Fibroblast of pulmonary artery (primary cell): ENCODE data around the gene TRIM34.
A peak's percentile ranks its signal among the peaks of the same experiment; 100 is the strongest.
"Not testable (repeated sequence)": the region's sequence is repeated elsewhere in the genome, so short reads cannot be mapped to it uniquely, and the experiment has no call there.

ENCODE experiments used
- DNase-seq: peaks from one replicate; pipeline ENCODE4 v3.0.0-alpha.2; 2010; ENCODE audit warnings: low read depth
- H3K4me3 ChIP-seq: replicated peaks from 2 replicates; pipeline ENCODE4 v1.5.1; 2011; ENCODE audit warnings: low read depth, mild to moderate bottlenecking, control low read depth, low read length, moderate library complexity
- CTCF ChIP-seq: IDR thresholded peaks from 2 replicates; pipeline ENCODE4 v1.5.1; 2011; ENCODE audit warnings: mild to moderate bottlenecking, control low read depth, low read length, inconsistent platforms; ENCODE audit errors: missing control alignments

The TRIM34 gene

DNA sequence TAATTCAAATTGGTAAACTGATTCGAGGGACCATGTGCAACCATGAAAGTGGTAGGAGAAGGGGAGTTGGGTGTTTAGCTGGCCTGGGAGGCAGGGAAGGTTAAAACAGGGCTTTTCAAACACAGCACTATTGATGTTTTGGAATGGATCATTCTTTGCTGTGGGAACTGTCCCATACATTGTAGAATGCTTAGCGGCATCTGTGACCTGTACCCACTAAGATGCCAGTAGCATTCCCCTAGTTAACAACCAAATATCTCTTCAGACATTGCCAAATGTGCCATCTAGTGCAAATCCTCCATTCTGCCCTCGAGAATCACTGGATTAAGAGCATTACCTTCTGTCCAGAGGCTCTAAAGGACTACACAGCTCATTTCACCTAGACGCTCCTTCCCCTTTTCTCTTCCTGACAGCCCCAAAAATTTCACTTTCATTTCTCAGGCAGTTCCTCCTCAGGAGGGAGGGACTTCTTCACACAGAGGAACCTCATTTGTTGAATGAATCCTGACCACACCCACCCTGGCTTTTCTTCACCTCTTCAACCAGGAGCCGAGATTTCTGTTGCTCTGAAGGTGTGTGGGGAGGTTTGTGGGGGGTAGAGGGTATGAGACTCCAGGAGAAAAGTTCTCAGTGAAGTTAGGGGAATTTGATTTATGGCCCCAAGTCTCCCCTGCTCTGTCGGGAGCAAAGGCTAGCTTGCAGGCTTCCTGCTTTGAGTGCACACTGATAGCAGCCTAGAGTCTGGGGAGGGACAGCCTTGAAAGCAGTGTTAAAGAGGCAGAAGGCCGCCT lies at the start of gene TRIM34:
TSS of gene TRIM34 (plus strand) at position 513 of the 791 bp plus-strand sequence. CDS start 7,331 bp downstream, outside the sequence.
- TF ChIP-seq CTCF, result no peak
- DNase-seq, result peak; percentile 69
- H3K4me3 ChIP-seq, result peak within 1 kb of the TSS; percentile 68

GRCh38 chr11:5575152-5575551 lies 49.6 kb upstream of the TRIM34 start:
- H3K4me3 ChIP-seq, result no peak overlapping the region
- DNase-seq, result no peak
- no peak for TF ChIP-seq CTCF

DNA sequence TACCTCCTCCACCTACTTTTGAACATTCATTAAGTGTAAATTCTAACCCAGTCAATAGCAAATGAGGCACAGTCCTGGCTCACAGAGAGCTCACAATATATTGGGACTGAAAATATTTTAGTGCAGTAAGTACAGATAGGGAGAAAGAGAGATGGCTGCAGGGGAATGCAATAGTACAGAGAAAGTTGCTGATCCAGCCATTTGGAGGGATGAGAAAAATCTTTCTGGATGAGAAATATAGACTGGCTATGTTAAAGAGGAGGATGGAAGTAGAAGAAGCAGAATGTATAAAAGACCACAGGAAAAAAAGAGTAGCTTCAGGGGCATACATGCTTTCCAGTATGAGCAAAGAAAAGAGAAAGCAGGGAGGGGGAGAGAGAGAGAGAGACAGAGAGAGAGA lies 47.7 kb upstream of the TRIM34 start:
- no peak for DNase-seq
- no peak overlapping the region for H3K4me3 ChIP-seq
- no peak for TF ChIP-seq CTCF

DNA sequence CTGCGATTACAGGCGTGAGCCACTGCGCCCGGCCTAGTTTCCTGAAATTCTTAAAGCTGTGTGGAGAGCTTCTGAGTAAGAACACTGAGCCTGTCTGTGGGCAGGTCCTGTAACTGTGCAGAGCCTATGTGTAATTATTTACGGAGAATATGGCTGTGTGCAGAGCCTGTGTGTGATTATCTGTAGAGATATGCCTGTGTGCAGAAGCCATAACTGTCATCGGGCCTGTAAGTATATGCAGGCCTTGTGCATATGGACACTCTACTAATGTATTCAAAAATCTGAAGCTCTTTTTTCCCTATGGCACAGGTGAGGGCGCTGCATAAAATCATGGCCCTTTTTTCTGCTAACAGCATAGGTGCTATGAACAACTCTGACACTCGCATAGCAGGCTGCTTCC lies 44.2 kb upstream of the TRIM34 start, which contains the start of gene OR52B6:
TSS of gene OR52B6 (plus strand) at position 301 of the 400 bp plus-strand sequence. CDS start at position 301, 0 bp downstream.
- no peak within 1 kb of the TSS for H3K4me3 ChIP-seq
- no peak for TF ChIP-seq CTCF
- no peak for DNase-seq

GRCh38 chr11:5581014-5581413 lies 43.8 kb upstream of the TRIM34 start:
- DNase-seq, result no peak
- no peak for TF ChIP-seq CTCF
- no peak overlapping the region for H3K4me3 ChIP-seq

- not testable (repeated sequence) for H3K4me3 ChIP-seq, DNase-seq
These were observed 40.3 kb upstream of the TRIM34 start for GRCh38 chr11:5584458-5584857.

GRCh38 chr11:5589906-5590305 lies 34.9 kb upstream of the TRIM34 start:
- DNase-seq, H3K4me3 ChIP-seq: not testable (repeated sequence)

GRCh38 chr11:5591613-5592012 lies 33.2 kb upstream of the TRIM34 start:
- no peak overlapping the region for H3K4me3 ChIP-seq
- no peak for TF ChIP-seq CTCF
- no peak for DNase-seq
